ENCODE measurements around the gene AQR. TPM values are rescaled to one million over a fixed set of nuclear protein-coding genes. Genes with fewer than 3 reads are reported as not detected.

AQR gene
- total RNA-seq, 4 donors from 2014 or later = 14.7 to 29.4 (median 23.4) TPM

DNA sequence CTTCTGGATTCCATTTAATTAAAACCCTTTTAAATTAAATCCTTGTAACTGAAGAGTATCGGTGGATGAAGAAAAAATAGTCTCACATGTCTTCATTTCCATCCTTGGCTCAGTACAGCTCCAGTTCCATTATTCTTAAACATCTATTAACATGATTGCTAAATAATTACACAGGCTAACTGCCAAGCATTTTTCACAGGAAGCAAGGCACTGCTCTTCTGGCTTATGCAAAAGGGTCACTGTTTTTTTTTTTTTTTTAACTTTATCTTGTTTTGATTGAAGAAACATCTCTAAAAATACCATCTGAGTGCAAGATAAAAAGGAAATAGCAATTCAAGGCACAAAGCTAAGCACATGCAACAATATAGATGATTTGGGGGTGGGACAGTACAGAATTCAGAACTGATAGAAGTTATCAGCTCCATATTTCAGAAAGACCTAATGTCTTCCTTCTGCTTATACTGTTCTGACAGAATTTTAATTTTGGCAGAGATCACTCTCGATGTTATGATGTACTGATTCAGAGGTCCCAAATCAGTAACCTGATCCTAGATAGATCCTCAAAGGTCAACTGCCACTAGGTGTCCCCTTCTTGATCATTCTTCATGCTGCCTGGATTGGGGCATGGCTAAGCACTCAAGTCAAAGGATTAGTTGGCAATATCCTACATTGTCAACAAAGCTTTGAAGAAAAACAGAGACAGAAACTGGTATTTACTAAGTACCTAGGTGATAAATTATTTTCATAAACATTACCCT is 116.4 kb downstream of the AQR start:
- H3K27me3 ChIP-seq = no peaks in the 10 kb centered on the region
- DNase-seq = no peak
- no peak overlapping the region for H3K4me3 ChIP-seq
- no peaks in the 10 kb centered on the region for H3K9me3 ChIP-seq
- no peak for TF ChIP-seq POLR2A (IDR thresholded peaks at IDR 0.05)
- TF ChIP-seq, protein P1, sequence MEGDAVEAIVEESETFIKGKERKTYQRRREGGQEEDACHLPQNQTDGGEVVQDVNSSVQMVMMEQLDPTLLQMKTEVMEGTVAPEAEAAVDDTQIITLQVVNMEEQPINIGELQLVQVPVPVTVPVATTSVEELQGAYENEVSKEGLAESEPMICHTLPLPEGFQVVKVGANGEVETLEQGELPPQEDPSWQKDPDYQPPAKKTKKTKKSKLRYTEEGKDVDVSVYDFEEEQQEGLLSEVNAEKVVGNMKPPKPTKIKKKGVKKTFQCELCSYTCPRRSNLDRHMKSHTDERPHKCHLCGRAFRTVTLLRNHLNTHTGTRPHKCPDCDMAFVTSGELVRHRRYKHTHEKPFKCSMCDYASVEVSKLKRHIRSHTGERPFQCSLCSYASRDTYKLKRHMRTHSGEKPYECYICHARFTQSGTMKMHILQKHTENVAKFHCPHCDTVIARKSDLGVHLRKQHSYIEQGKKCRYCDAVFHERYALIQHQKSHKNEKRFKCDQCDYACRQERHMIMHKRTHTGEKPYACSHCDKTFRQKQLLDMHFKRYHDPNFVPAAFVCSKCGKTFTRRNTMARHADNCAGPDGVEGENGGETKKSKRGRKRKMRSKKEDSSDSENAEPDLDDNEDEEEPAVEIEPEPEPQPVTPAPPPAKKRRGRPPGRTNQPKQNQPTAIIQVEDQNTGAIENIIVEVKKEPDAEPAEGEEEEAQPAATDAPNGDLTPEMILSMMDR (IDR thresholded peaks at IDR 0.05) = no peak
- 40 to 52% methylated on average over 2 of the region's 2 CpGs for WGBS, 2 donors
- H3K4me1 ChIP-seq = peaks cover 4 to 30% (median 7%) of the 10 kb centered on the region in 3 donors
- H3K27ac ChIP-seq = no peak overlapping the region
- H3K36me3 ChIP-seq = peaks cover 0 to 38% (median 6%) of the 10 kb centered on the region in 3 donors
- intact Hi-C loops (cut with DNase I) = no loop called here

GRCh38 chr15:34851751-34852150 is 117.8 kb downstream of the AQR start:
- TF ChIP-seq, protein P1 (IDR thresholded peaks at IDR 0.05) = no peak
- TF ChIP-seq POLR2A (IDR thresholded peaks at IDR 0.05) = no peak
- Histone ChIP-seq H3K4me1 (peaks cover 4 to 30% (median 7%) of the 10 kb centered on the region in 3 donors), H3K9me3 (no peaks in the 10 kb centered on the region), H3K27me3 (no peaks in the 10 kb centered on the region), H3K36me3 (peaks cover 0 to 23% (median 3%) of the 10 kb centered on the region in 3 donors), H3K27ac (no peak overlapping the region), H3K4me3 (no peak overlapping the region)
- 69 to 82% methylated on average over 4 of the region's 4 CpGs for WGBS, 2 donors
- DNase-seq = no peak
- intact Hi-C loops (cut with DNase I) = no loop called here

GRCh38 chr15:34851007-34851406 is 118.5 kb downstream of the AQR start:
- no peak for DNase-seq
- TF ChIP-seq, protein P1 (IDR thresholded peaks at IDR 0.05) = no peak
- no peak for TF ChIP-seq POLR2A (IDR thresholded peaks at IDR 0.05)
- no peaks in the 10 kb centered on the region for H3K27me3 ChIP-seq
- H3K36me3 ChIP-seq = peaks cover 0 to 16% (median 0%) of the 10 kb centered on the region in 3 donors
- WGBS, 2 donors = 91 to 97% methylated on average over 3 of the region's 3 CpGs
- no peak overlapping the region for H3K4me3 ChIP-seq
- intact Hi-C loops (cut with DNase I) = no loop called here
- no peaks in the 10 kb centered on the region for H3K9me3 ChIP-seq
- H3K4me1 ChIP-seq = peaks cover 4 to 24% (median 7%) of the 10 kb centered on the region in 3 donors
- H3K27ac ChIP-seq = no peak overlapping the region

GRCh38 chr15:34850121-34850520 is 119.4 kb downstream of the AQR start:
- Histone ChIP-seq H3K36me3 (peaks cover 0 to 8% (median 0%) of the 10 kb centered on the region in 3 donors), H3K27me3 (no peaks in the 10 kb centered on the region), H3K9me3 (no peaks in the 10 kb centered on the region), H3K4me1 (peaks cover 3 to 16% (median 4%) of the 10 kb centered on the region in 3 donors), H3K27ac (no peak overlapping the region), H3K4me3 (no peak overlapping the region)
- WGBS, 2 donors = 26 to 34% methylated on average over 4 to 8 of the region's 10 CpGs
- intact Hi-C loops (cut with DNase I) = no loop called here
- no peak for DNase-seq
- no peak for TF ChIP-seq POLR2A (IDR thresholded peaks at IDR 0.05)
- TF ChIP-seq, protein P1 (IDR thresholded peaks at IDR 0.05) = no peak

DNA sequence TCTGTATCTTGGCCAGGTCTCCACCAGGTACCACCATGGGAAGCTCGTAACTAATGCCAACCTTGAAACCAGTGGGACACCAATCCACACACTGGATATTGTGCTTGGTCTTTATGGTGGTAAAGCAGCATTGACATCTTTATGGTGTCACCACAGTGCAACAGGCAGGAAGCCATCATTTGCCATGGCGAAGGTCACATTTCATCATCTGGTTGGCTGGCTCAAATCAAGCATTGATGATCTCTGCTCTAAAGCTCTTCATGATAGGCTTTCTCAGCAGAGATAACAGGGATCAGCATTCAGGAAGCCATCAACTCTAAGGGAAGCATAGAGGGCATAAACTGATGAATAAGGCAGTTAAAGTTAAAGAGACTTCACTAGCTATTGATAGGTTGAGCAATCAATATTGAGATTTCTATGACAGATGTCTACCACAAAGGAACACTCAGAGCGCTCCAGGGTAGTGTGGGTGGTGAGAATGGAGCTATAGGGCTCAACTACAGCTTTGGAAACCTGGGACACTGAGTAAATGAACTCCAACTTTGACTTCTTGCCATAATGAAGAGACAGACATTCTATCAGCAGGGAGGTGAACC is 120.1 kb downstream of the AQR start:
- Histone ChIP-seq H3K4me3 (no peak overlapping the region), H3K4me1 (peaks cover 0 to 13% (median 4%) of the 10 kb centered on the region in 3 donors), H3K27ac (no peak overlapping the region), H3K36me3 (peaks cover 0 to 2% (median 0%) of the 10 kb centered on the region in 3 donors), H3K9me3 (no peaks in the 10 kb centered on the region), H3K27me3 (no peaks in the 10 kb centered on the region)
- intact Hi-C loops (cut with DNase I) = no loop called here
- TF ChIP-seq, protein P1 (IDR thresholded peaks at IDR 0.05) = no peak
- TF ChIP-seq POLR2A (IDR thresholded peaks at IDR 0.05) = no peak
- DNase-seq = no peak
- WGBS, 2 donors = 94 to 100% methylated on average over 2 to 3 of the region's 3 CpGs

Measured in esophagus squamous epithelium (tissue), 5 donors.